Endothelial cell of umbilical vein (primary cell): ENCODE results near the gene UBASH3A. TPM values are rescaled to one million over a fixed set of nuclear protein-coding genes. Genes with fewer than 3 reads are reported as not detected.

Source experiments
- BruUV-seq: library from RNA; stranded (reverse); fragments of 400-500 nt; replicated peaks from 2 replicates; lab custom pipeline; 2021; lab: Mats Ljungman, UMichigan
- CTCF ChIA-PET: fragments of 300-600, 350-600 bp; sonication (Branson Sonifier 250); formaldehyde crosslinking; loops from one replicate; lab custom pipeline; 2021; ENCODE audit warnings: antibody characterized with exemption, inconsistent platforms; lab: Charles Lee
- POLR2A ChIA-PET: fragments of 300-600, 350-600 bp; sonication (Branson Sonifier 250); formaldehyde crosslinking; loops from one replicate; lab custom pipeline; 2021; ENCODE audit warnings: antibody characterized with exemption, inconsistent platforms; lab: Charles Lee
- DNase-seq: peaks from one replicate; pipeline ENCODE4 v3.0.0-alpha.2; 2011; ENCODE audit warnings: low read depth, low spot score
- FAIRE-seq: peaks from 2 replicates; lab custom pipeline; 2011; peaks lifted over from hg19 to GRCh38; lab: Jason Lieb, UNC
- H2AFZ ChIP-seq: 2 replicates; pipeline ENCODE4 v1.6.0; 2012; ENCODE audit warnings: low read depth, low read length, control low read depth, inconsistent platforms
- H3K27ac ChIP-seq: 2 replicates; pipeline ENCODE4 v1.5.1; 2011; ENCODE audit warnings: low read depth, mild to moderate bottlenecking, control low read depth, low read length, moderate library complexity; ENCODE audit not compliant: insufficient read depth
- H3K27me3 ChIP-seq, 2 experiments: 2 replicates each; pipeline versions ENCODE4 v1.6.0 to v1.6.1; 2011; ENCODE audit warnings: low read length in 2 of 2, mixed read lengths in 1 of 2; ENCODE audit not compliant: control insufficient read depth in 2 of 2, insufficient read depth in 2 of 2
- H3K36me3 ChIP-seq, 2 experiments: 2 replicates in 1 of 2; 3 replicates in 1 of 2; pipeline ENCODE4 v1.5.1; 2011; ENCODE audit warnings: low read length in 2 of 2, mild to moderate bottlenecking in 1 of 2, moderate library complexity in 1 of 2; ENCODE audit not compliant: control insufficient read depth in 2 of 2, insufficient read depth in 2 of 2; ENCODE audit errors: extremely low read depth in 1 of 2
- H3K4me1 ChIP-seq: 3 replicates; pipeline ENCODE4 v1.5.1; 2011; ENCODE audit warnings: mild to moderate bottlenecking, low read length; ENCODE audit not compliant: control insufficient read depth, insufficient read depth; ENCODE audit errors: extremely low read depth
- H3K4me2 ChIP-seq: 2 replicates; pipeline ENCODE4 v1.6.1; 2011; ENCODE audit warnings: low read length, control low read depth, mixed read lengths; ENCODE audit not compliant: insufficient read depth
- H3K4me3 ChIP-seq, 3 experiments: fragments of 200-600 bp in 1 of 3; sonication (generic), shearing (Covaris generic) in 1 of 3; replicated peaks in 1 of 3; 2 replicates each; pipeline ENCODE4 v1.5.1; 2011 to 2016; ENCODE audit warnings: control low read depth in 3 of 3, low read length in 3 of 3, mild to moderate bottlenecking in 2 of 3, inconsistent platforms in 1 of 3, low read depth in 1 of 3, moderate library complexity in 1 of 3; ENCODE audit not compliant: insufficient read depth in 1 of 3
- H3K79me2 ChIP-seq: 2 replicates; pipeline ENCODE4 v1.6.0; 2012; ENCODE audit warnings: low read length, inconsistent platforms; ENCODE audit not compliant: control insufficient read depth, insufficient read depth
- H3K9ac ChIP-seq: replicated peaks from 2 replicates; pipeline ENCODE3; 2011; ENCODE audit warnings: low read length, control low read depth; ENCODE audit not compliant: insufficient read depth; ENCODE audit errors: extremely low read depth
- H3K9me1 ChIP-seq: replicated peaks from 3 replicates; pipeline ENCODE4 v1.6.0; 2011; ENCODE audit warnings: mild to moderate bottlenecking, low read length; ENCODE audit not compliant: control insufficient read depth, insufficient read depth; ENCODE audit errors: extremely low read depth
- H3K9me3 ChIP-seq: replicated peaks from 2 replicates; pipeline ENCODE4 v1.5.1; 2012; ENCODE audit warnings: low read length, inconsistent platforms; ENCODE audit not compliant: control insufficient read depth, insufficient read depth
- H4K20me1 ChIP-seq: replicated peaks from 2 replicates; pipeline ENCODE3; 2011; ENCODE audit warnings: mild to moderate bottlenecking, low read length; ENCODE audit not compliant: control insufficient read depth, insufficient read depth; ENCODE audit errors: extremely low read depth
- CTCF ChIP-seq, 2 donors: IDR thresholded peaks; 1 replicate in 1 of 2; 2 replicates in 1 of 2; pipeline ENCODE4 v1.5.1; 2011; ENCODE audit warnings: low read length in 2 of 2, mild to moderate bottlenecking in 2 of 2, moderate library complexity in 2 of 2, control low read depth in 1 of 2, inconsistent platforms in 1 of 2, low read depth in 1 of 2; ENCODE audit not compliant: insufficient read depth in 1 of 2; ENCODE audit errors: extremely low read depth in 1 of 2
- EZH2 ChIP-seq: IDR thresholded peaks from 2 replicates; pipeline ENCODE4 v1.6.1; 2012; ENCODE audit warnings: borderline replicate concordance, low read depth, mild to moderate bottlenecking, moderate library complexity, low read length, inconsistent platforms; ENCODE audit not compliant: severe bottlenecking
- FOS ChIP-seq: IDR thresholded peaks from 2 replicates; pipeline ENCODE4 v1.6.1; 2011; ENCODE audit warnings: mild to moderate bottlenecking, low read length, moderate library complexity, borderline replicate concordance; ENCODE audit not compliant: insufficient read depth
- GATA2 ChIP-seq: IDR thresholded peaks from 2 replicates; pipeline ENCODE4 v1.7.0; 2011; ENCODE audit warnings: low read depth, mild to moderate bottlenecking, moderate library complexity, mixed read lengths, low read length; ENCODE audit not compliant: insufficient read length, insufficient read depth
- JUN ChIP-seq: IDR thresholded peaks from 2 replicates; pipeline ENCODE4 v1.6.1; 2011; ENCODE audit warnings: borderline replicate concordance, low read depth; ENCODE audit not compliant: insufficient read length, insufficient read depth
- MYC ChIP-seq: IDR thresholded peaks from one replicate; pipeline ENCODE4 v1.6.1; 2011; ENCODE audit warnings: mild to moderate bottlenecking, low read depth, low read length
- POLR2A ChIP-seq: IDR thresholded peaks from 2 replicates; pipeline ENCODE4 v1.6.1; 2012; ENCODE audit warnings: low read depth, mild to moderate bottlenecking, control low read depth, low read length
- POLR2AphosphoS5 ChIP-seq: IDR thresholded peaks from 2 replicates; pipeline ENCODE4 v1.6.1; 2012; ENCODE audit warnings: low read depth, mild to moderate bottlenecking, control low read depth, low read length, moderate library complexity; ENCODE audit not compliant: insufficient read depth
- dilution Hi-C: fragments of 300-500 bp; cut with MboI; formaldehyde crosslinking; loops from one replicate; pipeline ENCODE4 v1.15.0; 2019; ENCODE audit warnings: low sequenced_read_pairs; ENCODE audit not compliant: extremely low pct_ligation_motif_present
- intact Hi-C: fragments of 100-400 bp; cut with micrococcal nuclease; formaldehyde crosslinking; loops from one replicate; pipeline ENCODE4 v1.10.0; 2022
- polyA plus RNA-seq, 4 experiments: library from polyadenylated mRNA; depleted of rRNA in 3 of 4; stranded (reverse) in 3 of 4; unstranded in 1 of 4; fragments of >200 nt; gene quantifications; 2 replicates each; pipeline versions ENCODE4 v1.2.1 to v1.2.3, GENCODE V29; 2011 to 2012; ENCODE audit warnings: missing spikeins in 1 of 4
- total RNA-seq: library from RNA; stranded (reverse); gene quantifications from 2 replicates; pipeline ENCODE4 v1.2.3, GENCODE V29; 2021
- TF ChIP-seq, protein P1 (sequence below): IDR thresholded peaks from 2 replicates; pipeline ENCODE4 v1.6.1; 2011; ENCODE audit not compliant: insufficient read depth, insufficient read length

Gene UBASH3A
- total and polyA plus RNA-seq, 2 donors (not counting 3 experiments of a cell fraction or from before 2014, with no cell fraction given) = not detected

GRCh38 chr21:42398436-42399028 lies 5.2 kb upstream of the UBASH3A start:
- Histone ChIP-seq H2AFZ (no peak overlapping the region), H3K9me3 (no peaks in the 10 kb centered on the region), H3K4me3 (no peak overlapping the region), H3K4me2 (no peak overlapping the region), H3K36me3 (no peaks in the 10 kb centered on the region), H3K27me3 (peaks cover 2 to 17% of the 10 kb centered on the region in 2 experiments), H3K79me2 (no peaks in the 10 kb centered on the region), H3K27ac (no peak overlapping the region), H4K20me1 (no peaks in the 10 kb centered on the region), H3K9ac (no peak overlapping the region), H3K4me1 (no peaks in the 10 kb centered on the region), H3K9me1 (no peaks in the 10 kb centered on the region)
- FAIRE-seq (no peak), DNase-seq (no peak)
- BruUV-seq = no TSS peak
- TF ChIP-seq GATA2 (no peak), CTCF (IDR thresholded peaks at IDR 0.05; ENCODE audit: extremely low read depth in 1 of 2, insufficient read depth in 1 of 2, low read depth in 1 of 2, low read length in 2 of 2) (no peak), EZH2 (no peak), JUN (no peak), MYC (no peak), FOS (no peak), POLR2A (no peak), POLR2AphosphoS5 (no peak)
- TF ChIP-seq, protein P1, sequence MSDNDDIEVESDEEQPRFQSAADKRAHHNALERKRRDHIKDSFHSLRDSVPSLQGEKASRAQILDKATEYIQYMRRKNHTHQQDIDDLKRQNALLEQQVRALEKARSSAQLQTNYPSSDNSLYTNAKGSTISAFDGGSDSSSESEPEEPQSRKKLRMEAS = no peak
- intact Hi-C loops = no loop called here
- CTCF ChIA-PET = interaction anchor here (1.2 kb wide), 1 partner anchor 10 kb away, joined by 4 read pairs; no protein-coding TSS in a partner anchor
- POLR2A ChIA-PET = no interaction called here
- dilution Hi-C loops = no loop called here
